Epithelial cell of esophagus (primary cell): ENCODE results near the gene MAP3K15.
"Not testable (repeated sequence)": the region's sequence is repeated elsewhere in the genome, so short reads cannot be mapped to it uniquely, and the experiment has no call there.

Experiments used
- DNase-seq: peaks from one replicate; pipeline ENCODE4 v3.0.0; 2010; ENCODE audit warnings: low read depth
- H3K4me3 ChIP-seq: 2 replicates; pipeline ENCODE4 v1.5.1; 2011; ENCODE audit warnings: mild to moderate bottlenecking, low read length, control low read depth
- CTCF ChIP-seq: IDR thresholded peaks from 2 replicates; pipeline ENCODE4 v1.5.1; 2011; ENCODE audit warnings: low read depth, mild to moderate bottlenecking, low read length, control low read depth, inconsistent platforms; ENCODE audit not compliant: insufficient read depth; ENCODE audit errors: missing control alignments

The MAP3K15 gene

GRCh38 chrX:19457662-19458061 lies 57.6 kb downstream of the MAP3K15 start:
- H3K4me3 ChIP-seq: no peak overlapping the region
- no peak for DNase-seq
- TF ChIP-seq CTCF: no peak

- no peak overlapping the region for H3K4me3 ChIP-seq
- TF ChIP-seq CTCF: no peak
- no peak for DNase-seq
These were observed 67.2 kb downstream of the MAP3K15 start for GRCh38 chrX:19448077-19448476.

GRCh38 chrX:19446397-19446796 lies 68.9 kb downstream of the MAP3K15 start:
- no peak overlapping the region for H3K4me3 ChIP-seq
- no peak for TF ChIP-seq CTCF
- no peak for DNase-seq

GRCh38 chrX:19445772-19446171 lies 69.5 kb downstream of the MAP3K15 start:
- not testable (repeated sequence) for DNase-seq, H3K4me3 ChIP-seq

GRCh38 chrX:19443869-19444526 lies 71.3 kb downstream of the MAP3K15 start:
- H3K4me3 ChIP-seq: no peak overlapping the region
- no peak for TF ChIP-seq CTCF
- no peak for DNase-seq

GRCh38 chrX:19440713-19441112 lies 74.6 kb downstream of the MAP3K15 start:
- DNase-seq: peak; percentile 33
- TF ChIP-seq CTCF: no peak

GRCh38 chrX:19422661-19423060 lies 92.6 kb downstream of the MAP3K15 start:
- H3K4me3 ChIP-seq, DNase-seq: not testable (repeated sequence)

More at GRCh38 chrX:19440713-19441112, 74.6 kb downstream of the MAP3K15 start:
- H3K4me3 ChIP-seq: no peak overlapping the region

- H3K4me3 ChIP-seq: no peak overlapping the region
- no peak for TF ChIP-seq CTCF
- DNase-seq: no peak
These were observed 105.0 kb downstream of the MAP3K15 start for GRCh38 chrX:19410259-19410658.
